HCT116 (cell line): ENCODE results near the gene TTLL5. TPM values are rescaled to one million over a fixed set of nuclear protein-coding genes. Genes with fewer than 3 reads are reported as not detected.

Source experiments
- ATAC-seq: fragments of 200-7000 bp; cut with Tn5 transposase; 2 replicates; pipeline ENCODE4 v1.9.1; 2020; ENCODE audit warnings: mild to moderate bottlenecking, moderate library complexity
- BruUV-seq: library from RNA; stranded (reverse); fragments of 400-500 nt; replicated peaks from 2 replicates; lab custom pipeline; 2021; lab: Mats Ljungman, UMichigan
- CTCF ChIA-PET: fragments of 300-600 bp; sonication (Branson Sonifier 250); formaldehyde crosslinking; loops from one replicate; lab custom pipeline; 2021; ENCODE audit warnings: antibody characterized with exemption; lab: Charles Lee
- POLR2A ChIA-PET: fragments of 300-600, 350-600 bp; sonication (Branson Sonifier 250); formaldehyde crosslinking; loops from one replicate; lab custom pipeline; 2021; ENCODE audit warnings: antibody characterized with exemption; lab: Charles Lee
- RAD21 ChIA-PET, 2 experiments: fragments of 300-600 bp; sonication (Branson Sonifier 250); formaldehyde crosslinking; loops; one replicate each; lab custom pipeline; 2023; ENCODE audit warnings: low total read pairs in 2 of 2; ENCODE audit not compliant: uncharacterized antibody in 2 of 2, unreplicated experiment in 2 of 2, low non-redundant PET in 1 of 2; lab: Charles Lee
- DNase-seq: peaks from one replicate; pipeline ENCODE4 v3.0.0-alpha.2; 2010; ENCODE audit warnings: low read depth, low spot score
- H2AFZ ChIP-seq: fragments of 200-600 bp; shearing (Covaris generic), sonication (generic); 2 replicates; pipeline ENCODE4 v1.6.1; 2017; ENCODE audit warnings: low read depth, mixed run types, mixed read lengths, antibody characterized with exemption, low read length; ENCODE audit not compliant: poor library complexity, severe bottlenecking
- H3K27ac ChIP-seq: 2 replicates; pipeline ENCODE4 v1.5.1; 2012; ENCODE audit warnings: low read depth, low read length
- H3K27me3 ChIP-seq: fragments of 200-600 bp; sonication (generic); 2 replicates; pipeline ENCODE4 v1.6.1; 2016; ENCODE audit warnings: mixed run types, low read length, mixed read lengths; ENCODE audit not compliant: insufficient read depth
- H3K36me3 ChIP-seq, 2 experiments: fragments of 200-500 bp in 1 of 2; fragments of 200-600 bp in 1 of 2; sonication (Bioruptor generic) in 1 of 2; sonication (generic) in 1 of 2; 2 replicates each; pipeline versions ENCODE4 v1.5.1 to v1.6.1; 2014 to 2016; ENCODE audit warnings: low read length in 2 of 2, inconsistent platforms in 1 of 2, mixed read lengths in 1 of 2, mixed run types in 1 of 2; ENCODE audit not compliant: insufficient read depth in 2 of 2, control insufficient read depth in 1 of 2
- H3K4me1 ChIP-seq, 2 experiments: fragments of 200-600 bp in 1 of 2; sonication (generic) in 1 of 2; 2 replicates each; pipeline versions ENCODE4 v1.5.1 to v1.6.1; 2012 to 2017; ENCODE audit warnings: low read length in 2 of 2, inconsistent platforms in 1 of 2, mild to moderate bottlenecking in 1 of 2, mixed read lengths in 1 of 2, mixed run types in 1 of 2, moderate library complexity in 1 of 2; ENCODE audit not compliant: insufficient read depth in 2 of 2, control insufficient read depth in 1 of 2
- H3K4me2 ChIP-seq: fragments of 200-600 bp; sonication (generic); 2 replicates; pipeline ENCODE4 v1.6.1; 2017; ENCODE audit warnings: mixed run types, low read length, mixed read lengths
- H3K4me3 ChIP-seq, 2 experiments: fragments of 200-600 bp in 1 of 2; sonication (generic) in 1 of 2; replicated peaks in 1 of 2; 2 replicates each; pipeline ENCODE4 v1.5.1; 2011 to 2016; ENCODE audit warnings: low read length in 2 of 2, control low read depth in 1 of 2, low read depth in 1 of 2, mild to moderate bottlenecking in 1 of 2, mixed read lengths in 1 of 2, mixed run types in 1 of 2
- H3K79me2 ChIP-seq: fragments of 200-600 bp; sonication (generic); 2 replicates; pipeline ENCODE4 v1.6.1; 2017; ENCODE audit warnings: mild to moderate bottlenecking, mixed run types, low read length, moderate library complexity, mixed read lengths; ENCODE audit not compliant: insufficient read depth
- H3K9ac ChIP-seq: fragments of 200-600 bp; sonication (generic); 2 replicates; pipeline ENCODE4 v1.6.1; 2016; ENCODE audit warnings: low read length, mixed read lengths
- H3K9me2 ChIP-seq: fragments of 200-600 bp; sonication (generic), shearing (Covaris generic); 2 replicates; pipeline ENCODE4 v1.6.1; 2017; ENCODE audit warnings: mixed run types, mild to moderate bottlenecking, moderate library complexity; ENCODE audit not compliant: insufficient read depth
- H3K9me3 ChIP-seq, 2 experiments: fragments of 200-500 bp in 1 of 2; fragments of 200-600 bp in 1 of 2; sonication (Bioruptor generic) in 1 of 2; sonication (generic) in 1 of 2; 2 replicates each; pipeline ENCODE4 v1.6.1; 2014 to 2017; ENCODE audit warnings: low read length in 2 of 2, mixed read lengths in 2 of 2, inconsistent platforms in 1 of 2, low read depth in 1 of 2, mild to moderate bottlenecking in 1 of 2, mixed run types in 1 of 2, moderate library complexity in 1 of 2; ENCODE audit not compliant: control insufficient read depth in 1 of 2, insufficient read depth in 1 of 2
- H4K20me1 ChIP-seq: fragments of 200-600 bp; sonication (generic), shearing (Covaris generic); 2 replicates; pipeline ENCODE4 v1.6.1; 2017; ENCODE audit warnings: mixed run types, mild to moderate bottlenecking, moderate library complexity; ENCODE audit not compliant: insufficient read depth
- ATF3 ChIP-seq: IDR thresholded peaks from 2 replicates; pipeline ENCODE4 v1.6.1; 2012
- CEBPB ChIP-seq: IDR thresholded peaks from 2 replicates; pipeline ENCODE4 v1.6.1; 2012; ENCODE audit warnings: low read depth
- CTCF ChIP-seq, 3 experiments: fragments of 200-600 bp in 1 of 3; sonication (generic) in 1 of 3; IDR thresholded peaks in 2 of 3; conservative IDR thresholded peaks in 1 of 3; 2 replicates each; pipeline ENCODE4 v1.5.1; 2012 to 2017; ENCODE audit warnings: low read depth in 2 of 3, low read length in 2 of 3, antibody characterized with exemption in 1 of 3, borderline replicate concordance in 1 of 3, control low read depth in 1 of 3, mild to moderate bottlenecking in 1 of 3, mixed read lengths in 1 of 3, mixed run types in 1 of 3, moderate library complexity in 1 of 3; ENCODE audit not compliant: insufficient read depth in 1 of 3
- EGR1 ChIP-seq: IDR thresholded peaks from 2 replicates; pipeline ENCODE4 v1.6.1; 2012; ENCODE audit warnings: low read depth
- ELF1 ChIP-seq: IDR thresholded peaks from 2 replicates; pipeline ENCODE4 v1.6.1; 2012; ENCODE audit warnings: low read depth, borderline replicate concordance
- EZH2 ChIP-seq: fragments of 200-600 bp; sonication (generic); IDR thresholded peaks from 2 replicates; pipeline ENCODE4 v1.6.1; 2017; ENCODE audit warnings: antibody characterized with exemption, mixed run types
- EZH2phosphoT487 ChIP-seq: fragments of 200-600 bp; IDR thresholded peaks from 2 replicates; pipeline ENCODE4 v1.6.1; 2018; ENCODE audit warnings: antibody characterized with exemption, borderline replicate concordance
- JUND ChIP-seq: IDR thresholded peaks from 2 replicates; pipeline ENCODE4 v1.6.1; 2012
- MAX ChIP-seq: IDR thresholded peaks from 2 replicates; pipeline ENCODE4 v1.6.1; 2012
- POLR2A ChIP-seq: IDR thresholded peaks from 2 replicates; pipeline ENCODE4 v1.7.0; 2011; ENCODE audit warnings: borderline replicate concordance; ENCODE audit not compliant: insufficient read depth, insufficient read length; ENCODE audit errors: extremely low read depth
- POLR2AphosphoS5 ChIP-seq: IDR thresholded peaks from 2 replicates; pipeline ENCODE4 v1.6.1; 2011; ENCODE audit warnings: mild to moderate bottlenecking, low read depth, low read length, moderate library complexity
- RAD21 ChIP-seq: IDR thresholded peaks from 2 replicates; pipeline ENCODE4 v1.6.1; 2012; ENCODE audit warnings: low read depth, mild to moderate bottlenecking
- SIN3A ChIP-seq: IDR thresholded peaks from 2 replicates; pipeline ENCODE4 v1.6.1; 2012; ENCODE audit warnings: low read depth
- SP1 ChIP-seq: IDR thresholded peaks from 2 replicates; pipeline ENCODE4 v1.6.1; 2012; ENCODE audit warnings: low read depth
- SRF ChIP-seq: IDR thresholded peaks from 2 replicates; pipeline ENCODE4 v1.6.1; 2012; ENCODE audit warnings: low read depth
- YY1 ChIP-seq: IDR thresholded peaks from 2 replicates; pipeline ENCODE4 v1.6.1; 2011; ENCODE audit warnings: low read length, low read depth, moderate library complexity, mild to moderate bottlenecking; ENCODE audit not compliant: insufficient replicate concordance; ENCODE audit errors: extremely low read depth
- ZBTB33 ChIP-seq: IDR thresholded peaks from 2 replicates; pipeline ENCODE4 v1.6.1; 2011; ENCODE audit warnings: mild to moderate bottlenecking, low read length, moderate library complexity; ENCODE audit not compliant: insufficient replicate concordance; ENCODE audit errors: extremely low read depth
- ZFX ChIP-seq: fragments of 450-650 bp; IDR thresholded peaks from 2 replicates; pipeline ENCODE4 v1.6.1; 2017
- ZNF274 ChIP-seq: fragments of 200-500 bp; sonication (Bioruptor generic); IDR thresholded peaks from 2 replicates; pipeline ENCODE4 v1.6.1; 2014; ENCODE audit warnings: mild to moderate bottlenecking, low read depth, low read length, inconsistent platforms
- intact Hi-C: fragments of 100-400 bp; cut with micrococcal nuclease; formaldehyde crosslinking; loops from 2 replicates; pipeline ENCODE4 v1.10.0; 2022
- total RNA-seq: library from RNA; stranded (reverse); gene quantifications from one replicate; pipeline ENCODE4 v1.2.1, GENCODE V29; 2021; ENCODE audit not compliant: unreplicated experiment

Gene TTLL5
- total RNA-seq, 1 experiment from 2014 or later, result 26.2 TPM

- ChIA-PET RAD21 (no interaction called here), CTCF (no interaction called here), POLR2A (no interaction called here)
- Histone ChIP-seq H3K4me1 (no peaks in the 10 kb centered on the region), H3K27me3 (no peaks in the 10 kb centered on the region), H3K4me2 (no peak overlapping the region), H3K9me2 (no peaks in the 10 kb centered on the region), H3K27ac (no peak overlapping the region), H3K79me2 (no peaks in the 10 kb centered on the region), H4K20me1 (no peaks in the 10 kb centered on the region), H3K9me3 (no peaks in the 10 kb centered on the region), H3K36me3 (peaks cover 0 to 7% of the 10 kb centered on the region in 2 experiments; a peak in 2 of 4 replicates), H3K4me3 (no peak overlapping the region), H2AFZ (no peak overlapping the region), H3K9ac (no peak overlapping the region)
- BruUV-seq, result no TSS peak
- intact Hi-C loops, result loop anchor here (10.0 kb wide), 1 partner anchor 202 kb away; no protein-coding TSS in a partner anchor
- DNase-seq, result no peak
- TF ChIP-seq CTCF (IDR thresholded peaks at IDR 0.05 in 2 of 3, conservative IDR thresholded peaks at IDR 0.05 in 1 of 3; ENCODE audit: borderline replicate concordance in 1 of 3, insufficient read depth in 1 of 3, low read depth in 2 of 3, low read length in 2 of 3) (no peak), POLR2A (no peak), ZNF274 (no peak), ZBTB33 (no peak), CEBPB (no peak), MAX (no peak), SIN3A (no peak), RAD21 (no peak), SP1 (no peak), ATF3 (no peak), YY1 (no peak), JUND (no peak), EZH2 (no peak), EGR1 (no peak), POLR2AphosphoS5 (no peak), ZFX (no peak), ELF1 (no peak), EZH2phosphoT487 (no peak), SRF (no peak)
- no peak for ATAC-seq
Measured at GRCh38 chr14:75702616-75703261, 41.7 kb downstream of the TTLL5 start.
